Measurements from ENCODE around the gene PPEF2.
A peak's percentile ranks its signal among the peaks of the same experiment; 100 is the strongest.

PPEF2 gene

DNA sequence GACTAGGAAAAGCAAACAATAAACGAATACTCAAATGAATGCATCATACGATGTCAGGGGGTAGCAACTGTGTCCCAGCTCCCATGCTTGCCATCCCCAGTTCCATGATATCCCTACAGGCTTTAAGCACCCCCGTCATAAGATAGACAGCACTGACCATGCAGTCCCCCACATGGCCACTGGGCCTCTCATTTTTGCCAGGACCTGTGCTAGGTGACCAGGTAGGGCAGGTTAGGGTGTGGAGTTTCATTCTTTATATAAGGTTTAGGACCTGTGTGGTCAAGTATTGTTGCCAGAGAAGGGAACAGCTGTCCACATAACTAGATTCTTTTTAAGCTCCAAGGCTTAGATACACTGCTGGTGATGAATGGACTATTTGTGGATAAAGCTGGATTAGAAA lies 9.7 kb downstream of the PPEF2 start:
- no peak for DNase-seq (ENCODE audit: low spot score)

GRCh38 chr4:75891611-75892010 lies 10.6 kb downstream of the PPEF2 start:
- no peak for DNase-seq (ENCODE audit: low spot score)

- DNase-seq (ENCODE audit: low spot score) = no peak
Observed at GRCh38 chr4:75889537-75890199, 12.6 kb downstream of the PPEF2 start.

GRCh38 chr4:75886104-75886503 lies 16.1 kb downstream of the PPEF2 start:
- no peak for DNase-seq (ENCODE audit: low spot score)

GRCh38 chr4:75881476-75881875 lies 20.8 kb downstream of the PPEF2 start:
- no peak for DNase-seq (ENCODE audit: low spot score)

- no peak for DNase-seq (ENCODE audit: low spot score)
Observed at GRCh38 chr4:75880278-75880677, 22.0 kb downstream of the PPEF2 start.

DNA sequence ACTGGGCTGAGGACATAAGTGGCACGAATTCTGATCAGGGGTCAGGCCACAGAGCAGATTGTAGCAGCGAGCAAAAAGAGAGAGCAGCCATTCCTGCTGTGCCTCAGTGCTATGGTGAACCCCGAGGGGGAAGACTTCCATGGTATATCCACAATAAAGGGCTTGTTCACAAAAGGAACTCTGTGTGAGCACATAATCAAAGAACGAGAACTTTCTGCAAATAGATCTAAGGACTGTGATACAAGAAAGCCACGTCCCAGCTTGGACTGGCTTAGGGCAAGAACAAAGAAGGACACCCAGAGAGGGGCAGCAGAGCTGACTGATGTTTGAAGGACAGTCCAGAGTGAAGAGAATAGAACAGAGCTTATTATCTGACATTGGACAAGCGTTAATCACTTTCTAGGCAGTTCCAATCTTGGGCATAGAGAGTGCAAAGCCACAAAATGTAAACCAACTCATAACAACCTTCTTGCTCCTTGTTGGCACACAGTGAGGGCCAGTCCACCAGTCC lies 24.0 kb downstream of the PPEF2 start:
- DNase-seq (ENCODE audit: low spot score) = no peak

DNA sequence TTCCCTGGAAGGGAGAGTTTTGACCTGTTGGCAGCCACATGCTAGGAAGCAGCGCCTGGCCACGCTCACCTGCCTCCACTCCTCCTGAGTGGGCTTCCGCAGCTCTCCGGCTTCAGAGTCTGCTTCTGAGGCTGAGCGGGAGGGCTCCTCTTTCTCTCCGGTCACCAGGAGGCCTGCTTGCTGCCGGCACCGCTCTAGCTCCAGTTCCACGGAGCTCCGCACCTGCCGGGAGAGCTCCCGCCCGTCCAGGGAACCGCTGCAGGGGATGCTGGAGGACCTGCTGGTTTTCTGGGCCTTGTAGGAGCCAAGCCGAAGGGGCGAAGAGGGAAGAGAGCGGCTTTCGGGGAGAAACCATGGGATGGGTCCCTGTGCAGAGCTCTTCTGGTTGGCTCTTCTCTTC lies 26.0 kb downstream of the PPEF2 start:
- DNase-seq (ENCODE audit: low spot score) = no peak

GRCh38 chr4:75869100-75869499 lies 33.2 kb downstream of the PPEF2 start:
- no peak for DNase-seq (ENCODE audit: low spot score)

- no peak for DNase-seq (ENCODE audit: low spot score)
Observed at GRCh38 chr4:75867130-75867529, 35.1 kb downstream of the PPEF2 start.

DNA sequence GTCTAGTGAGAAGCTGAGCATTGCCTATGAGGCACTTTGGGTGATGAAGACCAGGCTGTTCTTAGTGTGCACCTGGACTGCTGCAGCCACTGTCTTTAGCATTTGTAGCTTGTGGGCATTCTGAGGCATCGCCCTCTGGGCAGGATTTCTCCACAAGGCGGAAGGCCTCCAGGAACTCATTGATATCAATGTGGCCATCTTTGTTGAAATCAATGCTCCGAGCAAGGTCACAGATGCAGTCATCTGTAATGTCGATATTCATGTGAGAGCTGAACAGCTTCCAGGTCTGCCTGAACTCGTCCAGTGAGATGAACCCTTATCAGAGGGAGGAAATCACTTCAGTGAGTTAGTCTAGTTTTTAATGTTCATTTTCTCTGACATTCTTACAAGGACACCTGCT lies 41.6 kb downstream of the PPEF2 start:
- no peak for DNase-seq (ENCODE audit: low spot score)

- no peak for DNase-seq (ENCODE audit: low spot score)
Observed at GRCh38 chr4:75858721-75859120, 43.5 kb downstream of the PPEF2 start.

- DNase-seq (ENCODE audit: low spot score) = no peak
Observed at GRCh38 chr4:75849461-75849860, 52.8 kb downstream of the PPEF2 start.

DNA sequence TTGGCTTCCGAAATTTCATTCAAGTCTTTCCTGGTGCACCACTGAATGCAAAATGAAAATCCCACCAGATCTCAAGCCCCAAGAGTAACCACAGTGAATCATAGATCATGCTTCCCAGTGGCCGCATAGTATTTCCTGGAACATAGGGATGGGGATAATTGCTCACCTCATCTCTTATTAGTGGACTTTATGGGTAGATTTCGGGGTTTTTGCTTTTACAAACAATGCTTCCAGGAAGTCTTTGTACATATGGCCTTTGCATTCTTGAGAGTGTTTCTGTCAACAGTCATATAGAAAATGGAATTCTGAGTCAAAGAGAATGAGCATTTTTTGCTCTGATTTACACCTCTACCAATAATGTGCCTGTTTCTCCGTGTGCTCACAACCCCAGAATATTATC lies 53.4 kb downstream of the PPEF2 start:
- no peak for DNase-seq (ENCODE audit: low spot score)

- DNase-seq (ENCODE audit: low spot score) = peak; percentile 79
Observed at GRCh38 chr4:75848171-75848760, 54.0 kb downstream of the PPEF2 start.

DNA sequence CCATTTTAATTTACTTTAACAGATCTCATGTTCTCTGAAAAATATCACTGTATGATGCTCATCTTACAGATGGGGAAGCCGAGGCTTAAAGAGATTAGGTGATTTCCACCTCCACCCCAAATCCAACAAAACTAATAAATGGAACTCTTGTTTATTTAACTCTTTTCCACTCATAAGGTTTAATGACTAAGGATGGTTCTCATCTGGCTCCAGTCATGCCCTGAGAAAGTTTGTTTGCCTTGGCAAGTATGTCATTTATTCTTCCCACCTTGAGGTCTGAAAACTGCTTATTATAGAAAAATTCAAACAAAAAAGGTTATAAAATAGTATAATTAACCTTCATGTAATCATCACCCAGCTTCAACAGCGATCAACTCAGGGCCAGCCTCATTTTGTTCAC lies 56.3 kb downstream of the PPEF2 start:
- no peak for DNase-seq (ENCODE audit: low spot score)

- DNase-seq (ENCODE audit: low spot score) = no peak
Observed at GRCh38 chr4:75844151-75844662, 58.0 kb downstream of the PPEF2 start.

DNA sequence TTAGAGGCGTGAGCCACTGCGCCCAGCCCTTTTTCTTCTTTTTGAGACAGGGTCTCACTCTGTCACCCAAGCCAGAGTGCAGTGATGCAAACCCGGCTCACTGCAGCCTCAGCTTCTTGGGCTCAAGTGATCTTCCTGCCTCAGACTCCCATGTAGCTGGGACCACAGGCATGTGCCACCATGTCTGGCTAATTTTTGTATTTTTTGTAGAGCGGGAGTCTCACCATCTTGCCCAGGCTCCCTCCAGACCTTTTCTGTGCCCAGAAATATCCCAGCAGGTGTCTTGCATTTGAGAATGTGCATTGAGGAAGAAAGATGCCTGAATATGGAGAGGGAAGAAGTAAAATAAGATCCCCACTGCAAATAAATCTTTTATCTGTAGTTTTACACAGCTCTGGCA lies 58.7 kb downstream of the PPEF2 start:
- DNase-seq (ENCODE audit: low spot score) = no peak

DNA sequence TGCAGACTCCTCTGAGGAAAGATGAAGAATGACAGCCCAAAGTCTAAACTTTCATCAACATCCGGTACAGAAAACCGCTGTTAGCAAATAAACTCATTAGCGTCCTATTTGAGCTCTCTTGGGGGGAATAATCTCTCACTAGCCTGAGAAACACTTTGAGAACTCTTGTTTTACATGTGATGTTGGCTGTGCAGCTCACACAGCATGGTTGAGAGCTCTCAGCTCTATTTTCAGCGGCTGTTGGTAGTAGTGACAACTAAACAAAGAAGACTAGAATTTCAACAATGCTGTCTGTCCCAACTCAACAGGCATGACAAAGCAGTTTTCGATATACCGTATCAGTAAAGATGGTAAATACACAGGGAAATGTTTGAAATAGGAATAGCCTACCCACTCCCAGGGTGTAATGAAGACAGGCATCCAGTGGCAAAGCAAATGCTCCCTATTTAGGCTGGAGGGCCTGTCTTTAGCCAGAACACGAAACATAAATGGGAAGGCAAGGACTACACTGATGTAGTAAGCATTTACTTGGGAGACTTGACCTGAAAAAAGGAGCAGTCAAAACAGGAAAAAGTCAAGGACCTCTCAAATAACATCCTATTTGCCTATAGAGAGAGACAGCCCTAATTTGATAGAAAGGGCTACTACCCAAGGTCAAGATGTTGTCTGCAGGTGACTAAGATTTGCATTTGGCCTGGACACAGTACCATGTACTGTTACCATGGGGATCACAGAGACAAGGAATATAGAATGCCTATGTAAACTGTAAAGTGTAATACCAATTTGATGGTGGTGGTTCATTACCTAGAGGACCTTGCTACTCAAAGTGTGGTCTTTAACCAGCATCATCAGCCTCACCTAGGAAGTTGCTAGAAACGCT lies 60.4 kb downstream of the PPEF2 start:
- DNase-seq (ENCODE audit: low spot score) = no peak

DNA sequence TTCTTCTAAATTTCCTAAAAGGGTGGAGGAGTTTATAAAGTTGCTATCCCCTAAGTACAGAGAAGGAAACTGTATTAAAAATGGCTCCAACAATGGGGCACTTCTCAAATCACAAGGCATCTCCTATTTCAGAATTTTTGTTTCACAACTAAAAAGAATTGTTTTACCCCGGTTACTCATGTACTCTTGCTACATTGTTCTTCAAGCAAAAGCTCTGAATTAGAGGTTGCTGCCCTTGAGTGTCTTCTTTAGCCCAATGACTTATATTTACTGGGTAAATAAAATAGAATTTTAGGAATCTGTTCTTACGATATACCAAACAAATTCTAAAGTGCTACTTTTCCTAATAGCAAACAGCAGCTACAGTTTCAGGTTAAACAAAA lies 67.5 kb downstream of the PPEF2 start:
- no peak for DNase-seq (ENCODE audit: low spot score)

DNA sequence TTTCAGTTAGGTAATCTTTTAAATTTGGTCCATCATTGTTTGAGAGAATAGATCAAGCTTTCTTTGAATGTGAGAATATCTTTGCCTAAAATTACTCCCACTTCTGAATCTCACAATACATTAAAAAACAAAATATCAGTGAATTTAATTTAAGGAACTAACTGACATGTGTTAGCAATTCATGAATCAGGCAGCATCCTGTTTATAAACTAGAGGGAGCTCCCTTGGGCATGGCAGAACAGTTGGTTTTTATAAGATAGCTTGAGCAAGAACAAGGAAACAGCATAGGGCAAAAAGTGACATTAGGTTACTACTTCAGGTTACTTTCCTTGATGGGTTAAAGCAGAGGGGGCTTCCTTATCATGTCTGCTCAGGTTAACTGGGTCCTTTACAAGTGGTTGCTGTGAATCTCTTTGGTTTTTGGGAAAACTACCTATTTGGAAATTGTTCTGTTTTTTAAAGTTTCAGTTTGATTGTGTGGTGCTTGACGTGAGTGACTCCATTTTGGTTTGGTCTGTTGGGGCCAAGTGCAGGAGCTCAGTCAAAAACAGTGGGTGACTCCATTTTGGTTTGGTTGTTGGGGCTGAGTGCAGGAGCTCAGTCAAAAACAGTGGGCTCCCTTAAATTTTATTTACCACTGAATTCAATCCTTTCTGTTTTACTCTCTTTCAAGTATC lies 68.0 kb downstream of the PPEF2 start:
- DNase-seq (ENCODE audit: low spot score) = no peak

GRCh38 chr4:75831856-75832405 lies 70.3 kb downstream of the PPEF2 start:
- DNase-seq (ENCODE audit: low spot score) = no peak
